Adrenal gland (tissue), 12 donors: ENCODE data around the gene CCNY. TPM values are rescaled to one million over a fixed set of nuclear protein-coding genes. Genes with fewer than 3 reads are reported as not detected.
"Not testable (repeated sequence)": the region's sequence is repeated elsewhere in the genome, so short reads cannot be mapped to it uniquely, and the experiment has no call there.

ENCODE experiments used
- DNase-seq, 7 donors: peaks; one replicate each; pipeline ENCODE4 v3.0.0-alpha.2; 2019 to 2020
- H3K27ac ChIP-seq, 5 donors: fragments of 200-600 bp; sonication (generic) in 4 of 5; 1 replicate in 3 of 5; 2 replicates in 2 of 5; pipeline versions ENCODE4 v1.5.1 to v1.8.0; 2016 to 2020; ENCODE audit warnings: mild to moderate bottlenecking in 1 of 5
- H3K27me3 ChIP-seq: fragments of 200-600 bp; 2 replicates; pipeline ENCODE4 v1.8.0; 2021
- H3K36me3 ChIP-seq, 2 donors: fragments of 200-600 bp; replicated peaks in 1 of 2; 1 replicate in 1 of 2; 2 replicates in 1 of 2; pipeline versions ENCODE4 v1.5.1 to v1.8.0; 2018 to 2022
- H3K4me1 ChIP-seq, 2 donors: fragments of 200-600 bp; replicated peaks in 1 of 2; 1 replicate in 1 of 2; 2 replicates in 1 of 2; pipeline versions ENCODE4 v1.5.1 to v1.8.0; 2018 to 2021
- H3K4me3 ChIP-seq, 4 donors: fragments of 200-600 bp; sonication (generic) in 3 of 4; one replicate each; pipeline ENCODE4 v1.5.1; 2016 to 2018
- H3K9me3 ChIP-seq, 3 donors: fragments of 200-600 bp; sonication (generic) in 1 of 3; replicated peaks in 1 of 3; 1 replicate in 2 of 3; 2 replicates in 1 of 3; pipeline versions ENCODE4 v1.5.1 to v1.8.0; 2016 to 2021
- CTCF ChIP-seq, 6 experiments: fragments of 450-650 bp in 4 of 6; fragments of 200-600 bp in 2 of 6; sonication (generic) in 1 of 6; IDR thresholded peaks; 1 replicate in 5 of 6; 2 replicates in 1 of 6; pipeline versions ENCODE4 v1.5.1 to v1.8.0; 2016 to 2021; ENCODE audit warnings: antibody characterized with exemption in 6 of 6, mild to moderate bottlenecking in 2 of 6, moderate library complexity in 1 of 6
- POLR2A ChIP-seq, 2 donors: fragments of 450-650 bp; IDR thresholded peaks; one replicate each; pipeline ENCODE4 v1.6.1; 2017; ENCODE audit warnings: antibody characterized with exemption in 2 of 2, mild to moderate bottlenecking in 2 of 2, moderate library complexity in 1 of 2
- WGBS, 4 donors: extraction: QIAGEN DNeasy Blood & Tissue Kit in 2 of 4; methylation state at CpG; one replicate each; pipeline versions ENCODE4 v1.1.5 to v1.1.7; 2013 to 2017; 5-methylcytosine and 5-hydroxymethylcytosine counted together
- intact Hi-C, 2 donors: fragments of 100-400 bp; cut with DNase I; formaldehyde crosslinking; loops; one replicate each; pipeline versions ENCODE4 v1.14.1 to v1.15.0; 2022 to 2023
- polyA plus RNA-seq, 3 donors: library from polyadenylated mRNA; stranded (reverse); fragments of 200-250 nt in 2 of 3; fragments of 350-450 nt in 1 of 3; fragmentation: Illumina TruSeq in 1 of 3; extraction: RNeasy Lipid Tissue Mini Kit (QIAGEN cat#74804) in 1 of 3; gene quantifications; one replicate each; pipeline ENCODE4 v1.2.3, GENCODE V29; 2013 to 2014
- total RNA-seq, 9 donors: library from RNA; depleted of rRNA in 4 of 9; stranded (reverse); fragments of >200 nt in 4 of 9; fragments of 120-200 nt in 1 of 9; fragmentation: NEBNext Ultra II Directional in 1 of 9; extraction: Animal tissue kit (Norgen Biotek cat#: 25700) in 1 of 9; gene quantifications; one replicate each; pipeline versions ENCODE4 v1.1.0 to v1.2.4, GENCODE V29; 2013 to 2023
- donor health status: healthy with polysubstance abuse.
- donor health status: Bipolar disorder and iron deficiency.
- donor health status: DM: yes; HTN: yes; CAD: no.
- donor health status: DM: no; HTN: no; CAD: no.
- donor health status: DM: no; HTN: no; CAD: no.
- donor health status: DM: yes; HTN: yes; CAD: no.

The CCNY gene
- total and polyA plus RNA-seq, 12 donors = 18.3 to 87.0 (median 45.2) TPM

DNA sequence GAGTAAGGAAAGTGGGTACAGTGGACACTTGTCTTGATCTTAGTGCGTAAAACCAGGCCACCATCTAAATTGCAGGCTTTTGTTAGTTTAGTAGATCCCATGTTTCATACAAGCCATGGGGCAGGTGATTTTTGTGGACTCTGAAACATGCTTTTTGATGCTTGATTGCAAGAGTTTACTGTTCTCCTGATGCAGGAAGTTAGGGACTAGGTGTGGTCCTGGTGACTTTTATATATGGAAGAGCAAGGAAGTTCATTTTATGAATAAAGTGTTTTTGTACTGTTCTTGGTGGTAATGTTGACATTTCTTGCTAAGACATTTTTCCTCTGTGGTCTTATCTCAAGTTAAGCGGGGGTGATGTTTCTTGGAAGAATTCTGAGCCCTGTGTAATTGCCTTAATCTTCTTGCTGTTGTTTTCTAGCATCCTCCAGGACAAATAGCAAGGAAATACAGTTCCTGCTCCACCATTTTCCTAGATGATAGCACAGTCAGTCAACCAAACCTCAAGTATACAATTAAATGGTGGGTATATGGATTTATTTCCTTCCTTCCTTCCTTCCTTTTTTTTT lies 179.9 kb downstream of the CCNY start:
- no peak for DNase-seq
- no peak overlapping the region for H3K27ac ChIP-seq
- intact Hi-C loops = no loop called here
- no peak overlapping the region for H3K4me3 ChIP-seq
- H3K4me1 ChIP-seq = peaks cover 0 to 13% of the 10 kb centered on the region in 2 donors
- WGBS, 4 donors = 83 to 85% (median 84%) methylated on average over 2 of the region's 2 CpGs
- H3K27me3 ChIP-seq = no peaks in the 10 kb centered on the region
- TF ChIP-seq POLR2A (IDR thresholded peaks at IDR 0.05) (no peak), CTCF (IDR thresholded peaks at IDR 0.05) (no peak)
- no peaks in the 10 kb centered on the region for H3K36me3 ChIP-seq
- H3K9me3 ChIP-seq = no peaks in the 10 kb centered on the region

- Histone ChIP-seq H3K4me1 (peaks cover 0 to 13% of the 10 kb centered on the region in 2 donors), H3K4me3 (no peak overlapping the region), H3K27me3 (no peaks in the 10 kb centered on the region), H3K36me3 (no peaks in the 10 kb centered on the region), H3K9me3 (no peaks in the 10 kb centered on the region), H3K27ac (peak overlapping the region in 2 of 5 donors; percentile 51 to 55)
- peak; percentile 51 to 74 (median 63) for DNase-seq
- 66 to 78% (median 70%) methylated on average over 11 of the region's 11 CpGs for WGBS, 4 donors
- intact Hi-C loops = no loop called here
- TF ChIP-seq CTCF (IDR thresholded peaks at IDR 0.05) (no peak), POLR2A (IDR thresholded peaks at IDR 0.05) (no peak)
Observed at GRCh38 chr10:35517431-35518181, 181.3 kb downstream of the CCNY start.

- H3K36me3 ChIP-seq, H3K9me3 ChIP-seq, DNase-seq, H3K27me3 ChIP-seq, H3K4me3 ChIP-seq, intact Hi-C loops: not testable (repeated sequence)
- 90 to 100% (median 92%) methylated on average over 1 of the region's 1 CpG for WGBS, 4 donors
- H3K27ac ChIP-seq = peak overlapping the region in 1 of 5 donors; percentile 51
- peaks cover 0 to 13% of the 10 kb centered on the region in 2 donors for H3K4me1 ChIP-seq
Observed at GRCh38 chr10:35518187-35518586, 181.9 kb downstream of the CCNY start.

DNA sequence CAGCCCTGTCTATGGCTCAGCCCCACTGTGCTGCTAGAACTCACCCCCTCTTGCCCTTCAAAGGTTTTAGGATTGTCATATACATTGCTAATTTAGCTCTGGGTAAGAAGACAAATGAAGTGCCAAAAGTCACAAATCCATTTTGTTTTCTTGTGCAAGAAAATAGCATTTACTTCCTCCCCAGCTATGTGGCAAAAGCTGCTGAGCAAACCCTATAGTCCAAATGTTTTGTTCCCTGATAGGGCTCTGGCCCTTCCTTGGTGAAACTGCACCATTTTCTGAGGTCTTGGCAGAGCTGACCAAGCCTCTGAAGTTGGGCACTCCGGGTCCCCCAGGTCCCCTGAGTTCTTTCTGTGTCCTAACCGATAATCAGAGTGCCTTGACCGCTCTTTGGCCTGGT lies 184.7 kb downstream of the CCNY start:
- intact Hi-C loops = no loop called here
- no peak for DNase-seq
- Histone ChIP-seq H3K9me3 (no peaks in the 10 kb centered on the region), H3K4me3 (no peak overlapping the region), H3K4me1 (peaks cover 0 to 11% of the 10 kb centered on the region in 2 donors), H3K36me3 (no peaks in the 10 kb centered on the region), H3K27ac (no peak overlapping the region), H3K27me3 (no peaks in the 10 kb centered on the region)
- TF ChIP-seq CTCF (IDR thresholded peaks at IDR 0.05) (no peak), POLR2A (IDR thresholded peaks at IDR 0.05) (no peak)
- 92 to 100% (median 97%) methylated on average over 3 of the region's 3 CpGs for WGBS, 4 donors
